ENCODE data around the gene PERCC1.

PERCC1 gene

GRCh38 chr16:1444730-1445517 is 14.0 kb downstream of the PERCC1 start:
- DNase-seq, result no peak
- in situ Hi-C loops (cut with MboI; ENCODE audit: low pct_unique_long_range_greater_than_20kb, low sequenced_read_pairs), result no loop called here

- DNase-seq, result no peak
- in situ Hi-C loops (cut with MboI; ENCODE audit: low pct_unique_long_range_greater_than_20kb, low sequenced_read_pairs), result no loop called here
Observed at GRCh38 chr16:1445518-1446203, 14.8 kb downstream of the PERCC1 start.

GRCh38 chr16:1446296-1447080 is 15.6 kb downstream of the PERCC1 start:
- in situ Hi-C loops (cut with MboI; ENCODE audit: low pct_unique_long_range_greater_than_20kb, low sequenced_read_pairs), result no loop called here
- no peak for DNase-seq

GRCh38 chr16:1447965-1448364 is 17.1 kb downstream of the PERCC1 start:
- no peak for DNase-seq
- in situ Hi-C loops (cut with MboI; ENCODE audit: low pct_unique_long_range_greater_than_20kb, low sequenced_read_pairs), result no loop called here

GRCh38 chr16:1448536-1449116 is 17.7 kb downstream of the PERCC1 start:
- DNase-seq, result no peak
- in situ Hi-C loops (cut with MboI; ENCODE audit: low pct_unique_long_range_greater_than_20kb, low sequenced_read_pairs), result no loop called here

GRCh38 chr16:1449201-1449788 is 18.4 kb downstream of the PERCC1 start:
- in situ Hi-C loops (cut with MboI; ENCODE audit: low pct_unique_long_range_greater_than_20kb, low sequenced_read_pairs), result no loop called here
- no peak for DNase-seq

- in situ Hi-C loops (cut with MboI; ENCODE audit: low pct_unique_long_range_greater_than_20kb, low sequenced_read_pairs), result no loop called here
- no peak for DNase-seq
Observed at GRCh38 chr16:1450218-1450617, 19.3 kb downstream of the PERCC1 start.

- no peak for DNase-seq
- in situ Hi-C loops (cut with MboI; ENCODE audit: low pct_unique_long_range_greater_than_20kb, low sequenced_read_pairs), result no loop called here
Observed at GRCh38 chr16:1450841-1451240, 20.0 kb downstream of the PERCC1 start.

- DNase-seq, result no peak
- in situ Hi-C loops (cut with MboI; ENCODE audit: low pct_unique_long_range_greater_than_20kb, low sequenced_read_pairs), result no loop called here
Observed at GRCh38 chr16:1451702-1452392, 21.0 kb downstream of the PERCC1 start.

- in situ Hi-C loops (cut with MboI; ENCODE audit: low pct_unique_long_range_greater_than_20kb, low sequenced_read_pairs), result no loop called here
- no peak for DNase-seq
Observed at GRCh38 chr16:1452530-1452929, 21.7 kb downstream of the PERCC1 start.

- in situ Hi-C loops (cut with MboI; ENCODE audit: low pct_unique_long_range_greater_than_20kb, low sequenced_read_pairs), result no loop called here
- DNase-seq, result no peak
Observed at GRCh38 chr16:1453316-1453715, 22.4 kb downstream of the PERCC1 start.

GRCh38 chr16:1454561-1454960 is 23.7 kb downstream of the PERCC1 start:
- no peak for DNase-seq
- in situ Hi-C loops (cut with MboI; ENCODE audit: low pct_unique_long_range_greater_than_20kb, low sequenced_read_pairs), result no loop called here

- DNase-seq, result no peak
- in situ Hi-C loops (cut with MboI; ENCODE audit: low pct_unique_long_range_greater_than_20kb, low sequenced_read_pairs), result no loop called here
Observed at GRCh38 chr16:1455190-1456171, 24.6 kb downstream of the PERCC1 start.

GRCh38 chr16:1456951-1457350 is 26.1 kb downstream of the PERCC1 start:
- in situ Hi-C loops (cut with MboI; ENCODE audit: low pct_unique_long_range_greater_than_20kb, low sequenced_read_pairs), result no loop called here
- no peak for DNase-seq

- no peak for DNase-seq
- in situ Hi-C loops (cut with MboI; ENCODE audit: low pct_unique_long_range_greater_than_20kb, low sequenced_read_pairs), result no loop called here
Observed at GRCh38 chr16:1457489-1458245, 26.8 kb downstream of the PERCC1 start.

GRCh38 chr16:1458336-1458976 is 27.6 kb downstream of the PERCC1 start:
- no peak for DNase-seq
- in situ Hi-C loops (cut with MboI; ENCODE audit: low pct_unique_long_range_greater_than_20kb, low sequenced_read_pairs), result no loop called here

GRCh38 chr16:1458977-1459341 is 28.1 kb downstream of the PERCC1 start:
- no peak for DNase-seq
- in situ Hi-C loops (cut with MboI; ENCODE audit: low pct_unique_long_range_greater_than_20kb, low sequenced_read_pairs), result no loop called here
